HG02678 (cell line): Measurements from ENCODE around the gene UGT1A3.

Experiments
- ATAC-seq: cut with Tn5 transposase; IDR thresholded peaks from one replicate; pipeline ENCODE4 v1.9.1; 2021; ENCODE audit warnings: mild to moderate bottlenecking, moderate library complexity; ENCODE audit not compliant: unreplicated experiment

The UGT1A3 gene

GRCh38 chr2:233793465-233794127 lies 64.8 kb downstream of the UGT1A3 start:
- no peak for ATAC-seq

- ATAC-seq: no peak
Measured at GRCh38 chr2:233794128-233794658, 65.4 kb downstream of the UGT1A3 start.

GRCh38 chr2:233795735-233796171 lies 66.9 kb downstream of the UGT1A3 start:
- no peak for ATAC-seq

- ATAC-seq: no peak
Measured at GRCh38 chr2:233796254-233796653, 67.4 kb downstream of the UGT1A3 start.

GRCh38 chr2:233798335-233799086 lies 69.7 kb downstream of the UGT1A3 start:
- ATAC-seq: no peak

- ATAC-seq: no peak
Measured at GRCh38 chr2:233799087-233799665, 70.3 kb downstream of the UGT1A3 start.

GRCh38 chr2:233799716-233800115 lies 70.9 kb downstream of the UGT1A3 start:
- no peak for ATAC-seq

- no peak for ATAC-seq
Measured at GRCh38 chr2:233800208-233800607, 71.4 kb downstream of the UGT1A3 start.

- ATAC-seq: no peak
Measured at GRCh38 chr2:233801357-233802131, 72.7 kb downstream of the UGT1A3 start.

- no peak for ATAC-seq
Measured at GRCh38 chr2:233802132-233802815, 73.4 kb downstream of the UGT1A3 start.

- no peak for ATAC-seq
Measured at GRCh38 chr2:233803292-233803911, 74.6 kb downstream of the UGT1A3 start.

- no peak for ATAC-seq
Measured at GRCh38 chr2:233803994-233804393, 75.2 kb downstream of the UGT1A3 start.

GRCh38 chr2:233807215-233807865 lies 78.5 kb downstream of the UGT1A3 start:
- no peak for ATAC-seq

GRCh38 chr2:233807966-233808935 lies 79.4 kb downstream of the UGT1A3 start:
- ATAC-seq: no peak

- ATAC-seq: no peak
Measured at GRCh38 chr2:233810385-233810784, 81.5 kb downstream of the UGT1A3 start.

GRCh38 chr2:233811087-233811486 lies 82.2 kb downstream of the UGT1A3 start:
- ATAC-seq: no peak

- no peak for ATAC-seq
Measured at GRCh38 chr2:233811732-233812131, 82.9 kb downstream of the UGT1A3 start.
